Measurements from ENCODE around the gene AURKAIP1. TPM values are rescaled to one million over a fixed set of nuclear protein-coding genes. Genes with fewer than 3 reads are reported as not detected.

The AURKAIP1 gene
- total and polyA plus RNA-seq, 2 of the 13 experiments (the other 11 are each of a cell fraction or from before 2014, with no cell fraction given) = 69.5 to 175 TPM

- TF ChIP-seq, protein P1, sequence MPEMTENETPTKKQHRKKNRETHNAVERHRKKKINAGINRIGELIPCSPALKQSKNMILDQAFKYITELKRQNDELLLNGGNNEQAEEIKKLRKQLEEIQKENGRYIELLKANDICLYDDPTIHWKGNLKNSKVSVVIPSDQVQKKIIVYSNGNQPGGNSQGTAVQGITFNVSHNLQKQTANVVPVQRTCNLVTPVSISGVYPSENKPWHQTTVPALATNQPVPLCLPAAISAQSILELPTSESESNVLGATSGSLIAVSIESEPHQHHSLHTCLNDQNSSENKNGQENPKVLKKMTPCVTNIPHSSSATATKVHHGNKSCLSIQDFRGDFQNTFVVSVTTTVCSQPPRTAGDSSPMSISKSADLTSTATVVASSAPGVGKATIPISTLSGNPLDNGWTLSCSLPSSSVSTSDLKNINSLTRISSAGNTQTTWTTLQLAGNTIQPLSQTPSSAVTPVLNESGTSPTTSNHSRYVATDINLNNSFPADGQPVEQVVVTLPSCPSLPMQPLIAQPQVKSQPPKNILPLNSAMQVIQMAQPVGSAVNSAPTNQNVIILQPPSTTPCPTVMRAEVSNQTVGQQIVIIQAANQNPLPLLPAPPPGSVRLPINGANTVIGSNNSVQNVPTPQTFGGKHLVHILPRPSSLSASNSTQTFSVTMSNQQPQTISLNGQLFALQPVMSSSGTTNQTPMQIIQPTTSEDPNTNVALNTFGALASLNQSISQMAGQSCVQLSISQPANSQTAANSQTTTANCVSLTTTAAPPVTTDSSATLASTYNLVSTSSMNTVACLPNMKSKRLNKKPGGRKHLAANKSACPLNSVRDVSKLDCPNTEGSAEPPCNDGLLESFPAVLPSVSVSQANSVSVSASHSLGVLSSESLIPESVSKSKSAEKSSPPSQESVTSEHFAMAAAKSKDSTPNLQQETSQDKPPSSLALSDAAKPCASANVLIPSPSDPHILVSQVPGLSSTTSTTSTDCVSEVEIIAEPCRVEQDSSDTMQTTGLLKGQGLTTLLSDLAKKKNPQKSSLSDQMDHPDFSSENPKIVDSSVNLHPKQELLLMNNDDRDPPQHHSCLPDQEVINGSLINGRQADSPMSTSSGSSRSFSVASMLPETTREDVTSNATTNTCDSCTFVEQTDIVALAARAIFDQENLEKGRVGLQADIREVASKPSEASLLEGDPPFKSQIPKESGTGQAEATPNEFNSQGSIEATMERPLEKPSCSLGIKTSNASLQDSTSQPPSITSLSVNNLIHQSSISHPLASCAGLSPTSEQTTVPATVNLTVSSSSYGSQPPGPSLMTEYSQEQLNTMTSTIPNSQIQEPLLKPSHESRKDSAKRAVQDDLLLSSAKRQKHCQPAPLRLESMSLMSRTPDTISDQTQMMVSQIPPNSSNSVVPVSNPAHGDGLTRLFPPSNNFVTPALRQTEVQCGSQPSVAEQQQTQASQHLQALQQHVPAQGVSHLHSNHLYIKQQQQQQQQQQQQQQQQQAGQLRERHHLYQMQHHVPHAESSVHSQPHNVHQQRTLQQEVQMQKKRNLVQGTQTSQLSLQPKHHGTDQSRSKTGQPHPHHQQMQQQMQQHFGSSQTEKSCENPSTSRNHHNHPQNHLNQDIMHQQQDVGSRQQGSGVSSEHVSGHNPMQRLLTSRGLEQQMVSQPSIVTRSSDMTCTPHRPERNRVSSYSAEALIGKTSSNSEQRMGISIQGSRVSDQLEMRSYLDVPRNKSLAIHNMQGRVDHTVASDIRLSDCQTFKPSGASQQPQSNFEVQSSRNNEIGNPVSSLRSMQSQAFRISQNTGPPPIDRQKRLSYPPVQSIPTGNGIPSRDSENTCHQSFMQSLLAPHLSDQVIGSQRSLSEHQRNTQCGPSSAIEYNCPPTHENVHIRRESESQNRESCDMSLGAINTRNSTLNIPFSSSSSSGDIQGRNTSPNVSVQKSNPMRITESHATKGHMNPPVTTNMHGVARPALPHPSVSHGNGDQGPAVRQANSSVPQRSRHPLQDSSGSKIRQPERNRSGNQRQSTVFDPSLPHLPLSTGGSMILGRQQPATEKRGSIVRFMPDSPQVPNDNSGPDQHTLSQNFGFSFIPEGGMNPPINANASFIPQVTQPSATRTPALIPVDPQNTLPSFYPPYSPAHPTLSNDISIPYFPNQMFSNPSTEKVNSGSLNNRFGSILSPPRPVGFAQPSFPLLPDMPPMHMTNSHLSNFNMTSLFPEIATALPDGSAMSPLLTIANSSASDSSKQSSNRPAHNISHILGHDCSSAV (CRISPR knock-in tag; IDR thresholded peaks at IDR 0.05; ENCODE audit: borderline replicate concordance) = no peak
- TF ChIP-seq ZNF207 (IDR thresholded peaks at IDR 0.05; ENCODE audit: borderline replicate concordance) = no peak
- 0 out of 2 replicates have a peak, but pooled peaks have one; percentile 47 for TF ChIP-seq IRF2 (CRISPR knock-in tag; IDR thresholded peaks at IDR 0.05)
- TF ChIP-seq ZXDC (CRISPR knock-in tag; IDR thresholded peaks at IDR 0.05) = no peak; the same call in none of the 2 replicates
- TF ChIP-seq SMC3 (IDR thresholded peaks at IDR 0.05; ENCODE audit: low read length) = no peak
- peak; percentile 37; the same call in 1 of the 2 replicates for TF ChIP-seq NCOR1 (IDR thresholded peaks at IDR 0.05; ENCODE audit: borderline replicate concordance, low read length)
- TF ChIP-seq, protein P2, sequence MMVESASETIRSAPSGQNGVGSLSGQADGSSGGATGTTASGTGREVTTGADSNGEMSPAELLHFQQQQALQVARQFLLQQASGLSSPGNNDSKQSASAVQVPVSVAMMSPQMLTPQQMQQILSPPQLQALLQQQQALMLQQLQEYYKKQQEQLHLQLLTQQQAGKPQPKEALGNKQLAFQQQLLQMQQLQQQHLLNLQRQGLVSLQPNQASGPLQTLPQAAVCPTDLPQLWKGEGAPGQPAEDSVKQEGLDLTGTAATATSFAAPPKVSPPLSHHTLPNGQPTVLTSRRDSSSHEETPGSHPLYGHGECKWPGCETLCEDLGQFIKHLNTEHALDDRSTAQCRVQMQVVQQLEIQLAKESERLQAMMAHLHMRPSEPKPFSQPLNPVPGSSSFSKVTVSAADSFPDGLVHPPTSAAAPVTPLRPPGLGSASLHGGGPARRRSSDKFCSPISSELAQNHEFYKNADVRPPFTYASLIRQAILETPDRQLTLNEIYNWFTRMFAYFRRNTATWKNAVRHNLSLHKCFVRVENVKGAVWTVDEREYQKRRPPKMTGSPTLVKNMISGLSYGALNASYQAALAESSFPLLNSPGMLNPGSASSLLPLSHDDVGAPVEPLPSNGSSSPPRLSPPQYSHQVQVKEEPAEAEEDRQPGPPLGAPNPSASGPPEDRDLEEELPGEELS (CRISPR knock-in tag; IDR thresholded peaks at IDR 0.05) = 0 out of 2 replicates have a peak, but pooled peaks have one; percentile 26
- TF ChIP-seq FOXM1 (CRISPR knock-in tag; IDR thresholded peaks at IDR 0.05) = no peak
- TF ChIP-seq ZNF605 (CRISPR knock-in tag; IDR thresholded peaks at IDR 0.05) = peak; percentile 19; the same call in 1 of the 2 replicates
- TF ChIP-seq ARID5B (CRISPR knock-in tag; IDR thresholded peaks at IDR 0.05) = peak; percentile 30; the same call in 1 of the 2 replicates
- no peak for TF ChIP-seq ZNF660 (CRISPR knock-in tag; IDR thresholded peaks at IDR 0.05; ENCODE audit: borderline replicate concordance, low read depth)
Observed at GRCh38 chr1:1324524-1325287, 50.3 kb downstream of the AURKAIP1 start, which contains the start of the genes CPTP and INTS11 (continued).
